GM08714 (cell line): Measurements from ENCODE around the gene ITPRID2.

ENCODE experiments used
- H3K4me3 ChIP-seq: fragments of 200-500 bp; sonication (Bioruptor generic); 2 replicates; pipeline ENCODE4 v1.5.1; 2014; ENCODE audit warnings: mild to moderate bottlenecking, low read length, inconsistent platforms
- ZNF274 ChIP-seq: IDR thresholded peaks from 2 replicates; pipeline ENCODE4 v1.6.1; 2012; ENCODE audit warnings: mild to moderate bottlenecking, low read depth, low read length

The ITPRID2 gene

DNA sequence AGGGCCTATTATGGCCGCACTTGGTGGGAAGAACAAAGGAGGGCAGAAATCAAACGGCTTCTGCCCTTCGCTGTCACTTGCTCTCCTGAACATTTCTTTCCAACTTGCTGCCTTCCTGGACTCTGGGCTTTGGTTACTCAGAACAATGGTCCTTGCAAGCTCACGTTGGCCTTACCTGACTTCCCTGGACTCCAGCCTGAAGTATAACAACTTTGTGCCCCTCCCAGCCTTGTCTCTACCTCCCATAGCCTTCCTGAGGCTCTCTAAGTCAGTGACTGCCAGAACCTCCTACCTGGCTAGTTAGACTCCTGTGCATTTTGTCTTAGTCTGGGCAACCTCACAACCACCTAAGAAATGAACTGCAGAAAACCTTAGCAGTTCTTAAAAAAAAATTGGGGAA lies 30.2 kb upstream of the ITPRID2 start:
- TF ChIP-seq ZNF274, result no peak
- H3K4me3 ChIP-seq, result no peak overlapping the region

DNA sequence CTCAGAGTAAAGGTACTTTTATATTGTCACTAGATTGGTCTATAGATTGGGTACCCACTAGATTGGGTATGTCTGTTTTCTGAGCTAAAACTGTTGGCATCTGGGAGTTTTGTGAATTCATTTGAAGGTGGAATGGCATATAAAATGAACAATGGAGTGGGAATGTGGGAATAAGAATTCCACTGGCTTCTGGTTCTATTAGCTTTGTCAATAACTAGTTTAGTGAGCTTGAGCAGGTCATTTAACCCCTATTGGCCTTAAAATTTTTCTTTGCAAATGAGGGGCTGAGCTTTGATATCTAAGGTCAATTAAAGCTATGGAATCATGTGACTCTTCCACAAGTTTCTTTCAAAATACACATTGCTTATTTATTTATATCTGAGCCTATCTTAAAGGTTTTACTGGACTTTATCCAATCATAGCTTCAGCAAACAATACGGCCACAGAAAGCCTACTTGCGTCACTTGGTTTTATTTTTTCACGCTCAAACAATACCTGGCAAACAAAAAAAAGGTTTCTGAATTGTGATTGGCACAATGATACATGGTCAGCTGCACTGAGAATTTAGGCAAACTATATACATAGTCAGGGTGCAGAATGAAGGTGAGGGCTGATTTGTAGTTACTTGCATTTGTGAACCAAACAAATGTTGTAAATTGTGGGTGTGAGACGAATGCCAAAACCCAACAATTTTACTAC lies 28.8 kb upstream of the ITPRID2 start:
- TF ChIP-seq ZNF274, result no peak
- no peak overlapping the region for H3K4me3 ChIP-seq

DNA sequence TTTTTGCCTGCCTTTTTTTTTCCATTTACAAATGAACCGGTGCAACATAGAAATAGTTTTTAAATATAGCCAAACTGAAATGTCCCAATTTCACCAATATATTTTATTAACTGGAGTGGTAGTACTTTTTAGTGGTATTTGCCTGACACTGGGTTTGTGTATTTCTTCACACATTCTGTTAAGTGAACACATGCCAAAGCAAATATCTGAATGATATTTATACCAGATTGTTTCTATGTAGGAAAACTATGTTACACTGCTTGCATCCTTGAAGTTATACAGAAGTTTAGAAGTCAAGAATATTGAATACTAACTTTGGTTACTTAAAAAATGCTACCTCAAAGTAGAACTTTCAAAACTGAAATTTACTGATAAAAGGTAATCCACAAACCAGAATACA lies 19.4 kb upstream of the ITPRID2 start:
- no peak for TF ChIP-seq ZNF274
- no peak overlapping the region for H3K4me3 ChIP-seq

DNA sequence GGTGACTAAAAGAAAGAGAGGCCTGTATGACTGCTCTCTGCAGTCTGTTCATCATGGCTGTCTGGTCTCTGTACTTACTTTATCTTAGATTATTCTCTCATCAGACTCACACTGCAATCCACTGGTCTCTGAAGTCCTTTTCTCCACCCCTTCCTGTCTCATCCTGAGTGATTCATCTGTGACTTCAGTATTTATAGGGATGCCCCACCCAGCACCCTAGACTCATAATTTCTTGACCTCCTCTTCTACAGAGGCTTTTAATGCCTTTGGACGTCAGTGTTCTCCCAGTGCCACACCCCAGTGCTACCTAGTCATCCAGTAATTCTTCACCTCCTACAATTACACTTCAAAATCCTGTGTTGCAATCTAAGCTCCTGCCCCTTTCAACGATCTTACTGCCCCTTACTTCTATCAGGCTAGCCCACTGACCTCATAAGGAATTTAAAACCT lies 14.9 kb upstream of the ITPRID2 start:
- H3K4me3 ChIP-seq, result no peak overlapping the region
- TF ChIP-seq ZNF274, result no peak

DNA sequence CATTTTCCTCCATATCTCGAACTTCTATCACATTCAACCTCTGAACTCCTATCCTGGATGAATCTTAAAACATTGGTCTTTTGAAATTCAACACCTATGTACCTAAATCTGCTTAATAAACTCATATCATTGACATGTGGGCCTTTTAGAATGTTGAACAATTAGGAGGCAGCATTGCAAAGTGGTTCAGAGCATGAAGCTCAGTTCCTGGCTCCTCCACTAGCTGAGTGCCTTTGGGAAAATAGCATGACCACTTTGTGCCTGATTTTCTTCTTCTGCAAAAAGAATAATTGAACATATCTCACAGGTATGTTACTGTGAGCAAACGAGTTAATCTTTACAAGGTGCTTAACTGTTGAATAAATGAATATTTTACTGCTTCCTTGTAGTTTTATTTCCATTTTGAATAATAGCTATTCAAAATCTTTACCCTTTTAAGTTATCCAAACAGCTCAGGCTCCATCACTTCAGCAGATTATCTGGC lies 14.3 kb upstream of the ITPRID2 start:
- H3K4me3 ChIP-seq, result no peak overlapping the region
- no peak for TF ChIP-seq ZNF274

DNA sequence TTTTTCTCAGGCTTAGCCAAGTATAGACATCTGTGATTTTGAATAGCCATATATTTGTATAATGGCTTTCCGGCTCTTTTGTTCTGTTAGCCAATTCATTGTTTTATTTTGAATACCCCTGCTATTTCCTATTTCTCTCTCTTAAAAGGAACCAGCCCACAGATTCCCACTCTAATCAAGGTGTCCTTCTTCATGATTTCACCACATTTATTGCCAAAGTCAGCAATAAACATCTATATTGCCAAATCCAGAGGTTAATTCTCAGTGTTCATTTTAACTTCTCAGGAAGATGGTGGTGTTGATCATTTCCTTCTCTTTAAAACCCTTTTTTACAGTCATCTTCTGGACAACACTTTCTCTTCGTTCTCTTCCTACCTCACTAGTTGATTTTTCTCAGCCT lies 13.1 kb upstream of the ITPRID2 start:
- no peak overlapping the region for H3K4me3 ChIP-seq
- TF ChIP-seq ZNF274, result no peak

DNA sequence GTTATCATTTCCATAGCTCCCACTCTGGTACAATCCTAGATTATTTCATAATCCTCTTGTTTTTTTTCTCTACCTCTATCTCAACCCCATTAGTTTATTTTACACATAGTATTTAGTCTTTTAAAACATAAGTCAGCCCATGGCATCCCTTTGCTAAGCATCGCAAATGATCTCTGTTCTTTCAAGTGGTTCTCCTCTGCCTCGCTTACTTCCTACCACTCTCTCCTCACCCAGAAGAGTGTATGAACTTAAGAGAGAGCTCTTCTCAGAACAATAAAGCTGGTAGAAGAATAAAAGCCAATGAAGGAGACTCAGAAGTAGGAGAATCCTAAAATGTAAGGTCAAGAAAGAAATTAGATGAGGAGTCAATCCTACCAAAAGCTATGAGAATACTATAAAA lies 12.2 kb upstream of the ITPRID2 start:
- H3K4me3 ChIP-seq, result no peak overlapping the region
- TF ChIP-seq ZNF274, result no peak

DNA sequence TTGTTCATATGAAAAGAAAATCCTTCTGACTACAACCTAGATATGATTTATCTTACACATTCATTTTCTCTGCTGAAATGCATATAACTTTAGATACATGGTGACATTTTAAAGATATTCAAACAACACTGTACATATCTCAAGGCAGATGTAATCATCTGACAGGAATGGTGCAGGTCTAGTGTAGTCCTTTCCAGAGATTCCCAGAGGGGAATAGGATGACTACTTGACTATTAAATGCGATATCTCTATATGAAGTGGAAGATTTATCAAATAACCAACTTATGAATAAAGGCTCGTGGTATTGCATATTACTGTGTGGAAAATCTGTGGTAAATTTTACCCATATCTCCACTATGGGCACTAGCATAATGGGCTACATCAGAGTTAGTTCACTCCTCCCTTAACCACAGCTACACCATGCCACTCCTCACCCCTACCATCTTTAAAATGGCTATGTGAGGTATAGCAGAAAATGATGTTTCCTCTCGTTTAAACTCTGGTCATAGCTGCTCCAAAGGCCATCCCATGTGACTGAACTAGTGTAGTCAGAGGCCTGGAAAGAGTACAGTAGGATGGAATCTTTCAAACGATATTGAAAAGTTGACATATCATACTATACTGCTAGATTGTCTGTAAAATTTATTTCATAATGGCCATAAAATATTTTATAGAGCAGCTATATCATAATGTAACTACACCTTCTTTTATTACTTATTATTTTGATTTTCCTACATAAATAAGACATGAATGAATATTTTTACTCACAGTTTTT lies 9.1 kb upstream of the ITPRID2 start:
- no peak for TF ChIP-seq ZNF274
- no peak overlapping the region for H3K4me3 ChIP-seq

DNA sequence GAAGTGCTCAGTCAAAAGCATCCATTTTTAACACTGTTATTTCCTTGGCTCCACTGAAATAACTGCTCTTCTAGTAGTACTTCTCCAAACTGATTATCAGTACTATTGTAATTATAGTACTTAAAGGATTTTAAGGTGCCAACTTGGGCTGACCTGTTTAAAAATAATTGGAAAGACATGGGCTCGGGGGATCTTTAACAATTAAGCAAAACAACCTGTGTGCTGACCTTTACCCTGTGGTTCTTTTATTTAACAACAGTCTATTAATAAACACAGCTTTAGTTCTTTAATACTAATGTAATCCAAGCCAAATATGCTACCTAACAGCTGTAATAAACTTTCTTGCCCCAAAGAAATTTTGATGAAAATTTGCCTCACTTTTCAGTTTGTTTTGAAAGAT lies 6.9 kb upstream of the ITPRID2 start:
- no peak overlapping the region for H3K4me3 ChIP-seq
- TF ChIP-seq ZNF274, result no peak

DNA sequence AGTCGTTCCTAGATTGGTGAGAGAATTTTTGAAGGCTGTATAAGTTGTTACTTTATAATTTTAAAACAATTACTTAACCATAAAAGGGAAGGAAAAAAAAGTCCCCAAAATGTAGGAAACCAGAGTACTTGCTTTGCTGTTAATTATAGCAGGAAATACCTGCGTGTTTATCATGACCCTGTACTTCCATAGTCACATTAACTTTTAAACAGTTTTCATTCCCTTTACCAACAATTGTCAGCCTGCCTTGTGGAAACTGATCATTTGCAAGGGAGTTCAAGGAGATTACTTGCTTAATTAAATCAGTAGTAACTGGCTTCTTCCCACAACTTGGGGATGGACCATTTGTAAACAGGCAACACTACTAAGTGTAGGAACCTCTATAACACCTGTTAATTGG lies 6.4 kb upstream of the ITPRID2 start:
- H3K4me3 ChIP-seq, result no peak overlapping the region
- no peak for TF ChIP-seq ZNF274

DNA sequence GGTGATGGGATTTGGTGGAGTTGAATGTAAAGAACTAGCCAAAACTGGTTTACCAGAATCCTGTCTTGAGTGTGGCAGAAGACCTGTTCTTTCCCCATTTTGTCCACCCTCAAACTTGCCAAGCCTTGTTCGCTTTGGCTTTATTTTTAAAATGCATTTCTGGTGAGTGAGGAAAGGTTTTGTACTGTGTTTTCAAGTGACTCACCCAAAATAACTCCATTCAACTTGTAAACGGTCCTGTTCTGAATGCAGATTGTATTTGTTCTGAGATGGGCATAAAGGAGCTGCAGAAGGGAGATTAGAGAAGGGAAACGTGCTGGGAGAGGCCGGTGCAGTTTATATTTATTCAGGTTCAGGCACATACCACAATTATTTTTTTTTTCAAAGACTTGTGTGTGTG lies 5.3 kb upstream of the ITPRID2 start:
- TF ChIP-seq ZNF274, result no peak
- no peak overlapping the region for H3K4me3 ChIP-seq

DNA sequence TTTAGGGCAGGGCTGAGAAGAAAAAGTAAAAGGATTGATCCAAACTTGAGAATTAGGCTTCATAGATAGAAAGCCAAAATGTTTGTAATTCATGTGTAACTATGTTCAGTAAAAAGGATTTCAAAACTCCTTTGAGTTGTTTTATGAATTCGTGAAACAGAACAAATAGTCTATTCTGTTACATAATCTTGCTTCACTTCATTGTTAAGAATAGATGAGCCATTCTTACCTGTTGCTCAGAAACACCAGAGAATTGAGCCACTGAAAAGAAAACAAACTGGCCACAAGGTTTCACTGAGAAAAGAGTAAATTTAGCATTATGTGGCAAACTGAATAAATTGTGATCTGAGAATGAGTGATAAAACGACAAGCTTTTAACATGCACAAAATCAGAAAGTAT lies 4.5 kb upstream of the ITPRID2 start:
- no peak overlapping the region for H3K4me3 ChIP-seq

DNA sequence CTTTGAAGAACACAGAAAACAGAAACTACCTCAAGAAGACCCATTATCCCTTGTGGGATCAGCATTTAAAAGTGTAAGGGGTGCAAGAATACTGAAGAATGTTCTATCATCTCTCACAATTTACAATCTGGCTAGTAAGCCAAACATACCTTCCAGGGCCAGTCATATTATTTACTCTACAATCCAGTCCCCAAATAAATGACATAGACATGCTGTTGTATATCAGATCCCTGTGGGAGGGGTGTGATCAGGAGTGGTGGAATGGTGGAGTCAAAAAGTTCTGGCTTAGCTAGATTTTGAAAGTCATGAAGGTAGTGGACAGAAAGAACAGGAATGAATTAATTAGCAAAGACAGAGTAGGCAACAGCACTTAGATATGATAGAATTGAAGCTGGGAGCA lies 1.8 kb upstream of the ITPRID2 start:
- TF ChIP-seq ZNF274, result no peak
- no peak overlapping the region for H3K4me3 ChIP-seq

More for the DNA sequence above, 4.5 kb upstream of the ITPRID2 start:
- no peak for TF ChIP-seq ZNF274

DNA sequence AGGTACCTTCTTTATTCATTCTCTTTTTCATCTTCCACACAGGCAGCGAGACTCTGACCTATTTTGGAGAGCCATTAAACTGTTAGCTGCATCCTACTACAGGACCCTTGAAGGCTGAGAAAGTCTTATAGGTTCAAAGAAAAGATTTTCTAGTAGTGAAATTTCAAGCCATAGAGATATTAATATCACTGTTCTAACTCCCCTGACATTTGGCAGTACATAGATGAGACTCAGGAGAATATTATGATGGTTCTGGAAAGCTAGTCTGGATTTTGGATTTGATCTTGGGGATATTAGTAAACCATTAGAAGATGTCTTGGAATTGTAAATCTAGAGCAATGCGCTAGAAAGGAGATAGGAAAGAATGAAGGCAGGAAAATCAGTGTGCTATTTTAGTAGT lies 1.3 kb upstream of the ITPRID2 start:
- no peak for TF ChIP-seq ZNF274
- H3K4me3 ChIP-seq, result no peak overlapping the region
